Immature natural killer cell (primary cell): ENCODE results near the gene SPEM1. TPM values are rescaled to one million over a fixed set of nuclear protein-coding genes. Genes with fewer than 3 reads are reported as not detected.
A peak's percentile ranks its signal among the peaks of the same experiment; 100 is the strongest.
"Not testable (repeated sequence)": the region's sequence is repeated elsewhere in the genome, so short reads cannot be mapped to it uniquely, and the experiment has no call there.

Experiments
- DNase-seq, 3 donors: peaks; one replicate each; pipeline ENCODE4 v3.0.0; 2022; ENCODE audit warnings: mixed read lengths in 1 of 3
- H3K27ac Mint-ChIP-seq, 6 donors: one replicate each; pipeline ENCODE4 v1.8.0; 2020; ENCODE audit warnings: mixed read lengths in 6 of 6, mild to moderate bottlenecking in 5 of 6, inconsistent platforms in 4 of 6, moderate library complexity in 3 of 6
- H3K27me3 Mint-ChIP-seq, 3 donors: one replicate each; pipeline ENCODE4 v1.8.0; 2020 to 2021; ENCODE audit warnings: low read depth in 3 of 3, mild to moderate bottlenecking in 3 of 3, mixed read lengths in 3 of 3, moderate library complexity in 3 of 3, inconsistent platforms in 1 of 3
- H3K36me3 Mint-ChIP-seq, 3 donors: one replicate each; pipeline ENCODE4 v1.8.0; 2020; ENCODE audit warnings: mixed read lengths in 3 of 3, inconsistent platforms in 2 of 3, mild to moderate bottlenecking in 2 of 3
- H3K4me1 Mint-ChIP-seq, 2 donors: one replicate each; pipeline ENCODE4 v1.8.0; 2020; ENCODE audit warnings: inconsistent platforms in 2 of 2, mild to moderate bottlenecking in 2 of 2, mixed read lengths in 2 of 2, moderate library complexity in 1 of 2
- H3K4me3 Mint-ChIP-seq, 5 donors: one replicate each; pipeline ENCODE4 v1.8.0; 2020; ENCODE audit warnings: mild to moderate bottlenecking in 5 of 5, mixed read lengths in 5 of 5, inconsistent platforms in 3 of 5, moderate library complexity in 3 of 5
- H3K9me3 Mint-ChIP-seq, 6 donors: one replicate each; pipeline ENCODE4 v1.8.0; 2020; ENCODE audit warnings: mild to moderate bottlenecking in 6 of 6, mixed read lengths in 6 of 6, inconsistent platforms in 4 of 6, moderate library complexity in 3 of 6
- polyA plus RNA-seq, 3 donors: library from polyadenylated mRNA; unstranded; fragments of 300-500 nt; fragmentation: Illumina TruSeq; gene quantifications; one replicate each; pipeline ENCODE4 v1.2.3, GENCODE V29; 2021

The SPEM1 gene
- polyA plus RNA-seq, 3 donors from 2014 or later = not detected

GRCh38 chr17:7466639-7467341, 46.7 kb downstream of the SPEM1 start:
- Mint-ChIP-seq H3K4me1 (peaks cover 27 to 31% of the 10 kb centered on the region in 2 donors), H3K27me3 (peaks cover 0 to 2% (median 0%) of the 10 kb centered on the region in 3 donors), H3K4me3 (no peak overlapping the region), H3K9me3 (no peaks in the 10 kb centered on the region), H3K36me3 (no peaks in the 10 kb centered on the region), H3K27ac (peak overlapping the region in 3 of 6 donors; percentile 20 to 71 (median 46))
- DNase-seq = no peak

- no peak overlapping the region for H3K4me3 Mint-ChIP-seq
- H3K9me3 Mint-ChIP-seq = no peaks in the 10 kb centered on the region
- H3K27ac Mint-ChIP-seq = peak overlapping the region in 3 of 6 donors; percentile 34 to 71 (median 36)
- H3K4me1 Mint-ChIP-seq = peaks cover 32 to 35% of the 10 kb centered on the region in 2 donors
- H3K36me3 Mint-ChIP-seq = no peaks in the 10 kb centered on the region
- peaks cover 0 to 2% (median 0%) of the 10 kb centered on the region in 3 donors for H3K27me3 Mint-ChIP-seq
- DNase-seq = no peak
Observed at GRCh38 chr17:7467498-7467897, 47.4 kb downstream of the SPEM1 start.

- H3K27ac Mint-ChIP-seq = peak overlapping the region in 2 of 6 donors; percentile 40 to 45
- no peaks in the 10 kb centered on the region for H3K36me3 Mint-ChIP-seq
- peaks cover 0 to 2% (median 0%) of the 10 kb centered on the region in 3 donors for H3K27me3 Mint-ChIP-seq
- H3K9me3 Mint-ChIP-seq = no peaks in the 10 kb centered on the region
- H3K4me3 Mint-ChIP-seq = no peak overlapping the region
- DNase-seq = no peak
- H3K4me1 Mint-ChIP-seq = peaks cover 32 to 35% of the 10 kb centered on the region in 2 donors
Observed at GRCh38 chr17:7468290-7468689, 48.2 kb downstream of the SPEM1 start.

DNA sequence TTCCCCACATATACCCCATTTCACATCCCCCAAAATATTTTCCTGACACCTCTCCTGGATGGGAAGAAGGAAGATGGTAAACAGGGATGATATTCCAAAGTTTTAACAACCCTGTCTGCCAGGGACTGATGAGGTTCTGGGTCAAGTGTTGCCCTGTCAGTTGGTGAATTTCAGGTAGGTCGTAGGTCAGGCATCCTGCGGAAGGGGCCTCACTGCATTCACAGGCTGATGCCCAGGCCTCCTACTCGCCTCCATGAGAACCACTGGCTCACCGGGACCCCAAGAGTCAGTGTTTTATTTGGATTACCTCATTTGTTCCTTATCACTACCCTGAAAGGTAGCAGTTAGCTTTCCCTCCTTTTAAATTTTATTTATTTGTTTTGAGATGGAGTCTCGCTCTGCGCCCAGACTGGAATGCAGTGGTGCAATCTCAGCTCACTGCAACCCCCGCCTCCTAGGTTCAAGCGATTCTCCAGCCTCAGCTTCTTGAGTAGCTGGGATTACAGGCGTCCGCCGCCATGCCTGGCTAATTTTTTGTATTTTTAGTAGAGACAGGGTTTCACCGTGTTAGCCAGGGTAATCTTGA, 48.8 kb downstream of the SPEM1 start:
- DNase-seq = no peak
- Mint-ChIP-seq H3K27ac (peak overlapping the region in 3 of 6 donors; percentile 20 to 55 (median 45)), H3K36me3 (no peaks in the 10 kb centered on the region), H3K4me1 (peaks cover 32 to 35% of the 10 kb centered on the region in 2 donors), H3K4me3 (no peak overlapping the region), H3K9me3 (no peaks in the 10 kb centered on the region), H3K27me3 (peaks cover 0 to 2% (median 0%) of the 10 kb centered on the region in 3 donors)

DNA sequence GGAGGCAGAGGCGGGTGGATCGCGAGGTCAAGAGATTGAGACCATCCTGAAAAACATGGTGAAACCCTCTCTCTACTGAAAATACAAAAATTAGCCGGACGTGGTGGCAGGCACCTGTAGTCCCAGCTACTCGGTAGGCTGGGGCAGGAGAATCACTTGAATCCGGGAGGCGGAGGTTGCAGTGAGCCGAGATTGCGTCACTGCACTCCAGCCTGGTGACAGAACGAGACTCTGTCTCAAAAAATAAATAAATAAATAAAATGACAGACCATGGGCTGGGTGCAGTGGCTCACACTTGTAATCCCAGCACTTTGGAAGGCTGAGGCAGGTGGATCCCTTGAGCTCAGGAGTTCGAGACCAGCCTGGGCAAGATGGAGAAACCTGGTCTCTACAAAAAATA, 49.7 kb downstream of the SPEM1 start:
- H3K36me3 Mint-ChIP-seq, H3K4me3 Mint-ChIP-seq, H3K9me3 Mint-ChIP-seq, DNase-seq, H3K27me3 Mint-ChIP-seq: not testable (repeated sequence)
- Mint-ChIP-seq H3K27ac (peak overlapping the region in 1 of 6 donors; percentile 17), H3K4me1 (peaks cover 32 to 39% of the 10 kb centered on the region in 2 donors)

- not testable (repeated sequence) for DNase-seq, H3K36me3 Mint-ChIP-seq, H3K9me3 Mint-ChIP-seq, H3K27me3 Mint-ChIP-seq, H3K4me3 Mint-ChIP-seq
- Mint-ChIP-seq H3K27ac (peak overlapping the region in 4 of 6 donors; percentile 53 to 89 (median 72)), H3K4me1 (peaks cover 38 to 41% of the 10 kb centered on the region in 2 donors)
Observed at GRCh38 chr17:7470457-7470973, 50.4 kb downstream of the SPEM1 start.

Other genes with a start within 250 kb of the SPEM1 start
- under 1 TPM; 0.55 to 0.84 (median 0.81) TPM for gene ASGR1, start 241.0 kb upstream of the SPEM1 start, polyA plus RNA-seq
- gene DLG4, start 200.5 kb upstream of the SPEM1 start, polyA plus RNA-seq = under 1 TPM in 1 of 3 donors, not detected in 2; 0.36 TPM
- 100 to 1,000 TPM; 138 to 180 (median 141) TPM for gene ACADVL, start 200.4 kb upstream of the SPEM1 start, polyA plus RNA-seq
- 10 to 100 TPM; 19.4 to 28.5 (median 25.2) TPM for gene DVL2, start 185.8 kb upstream of the SPEM1 start, polyA plus RNA-seq
- 10 to 100 TPM; 11.9 to 41.4 (median 17.7) TPM for gene PHF23, start 180.9 kb upstream of the SPEM1 start, polyA plus RNA-seq
- gene GABARAP, start 177.9 kb upstream of the SPEM1 start, polyA plus RNA-seq = 100 to 1,000 TPM; 764 to 982 (median 905) TPM
- gene CTDNEP1, start 168.6 kb upstream of the SPEM1 start, polyA plus RNA-seq = 10 to 100 TPM; 33.2 to 61.1 (median 57.8) TPM
- gene ELP5, start 168.1 kb upstream of the SPEM1 start, polyA plus RNA-seq = 100 to 1,000 TPM in 1 of 3 donors, 10 to 100 TPM in 2; 65.0 to 108 (median 89.0) TPM
- gene CLDN7, start 157.8 kb upstream of the SPEM1 start, polyA plus RNA-seq = 1 to 10 TPM; 2.5 to 8.7 (median 3.7) TPM
- gene SLC2A4, start 138.6 kb upstream of the SPEM1 start, polyA plus RNA-seq = under 1 TPM in 1 of 3 donors, not detected in 2; 0.26 TPM
- gene YBX2, start 125.7 kb upstream of the SPEM1 start, polyA plus RNA-seq = not detected
- 100 to 1,000 TPM; 235 to 814 (median 797) TPM for gene EIF5A, start 112.7 kb upstream of the SPEM1 start, polyA plus RNA-seq
- gene GPS2, start 105.0 kb upstream of the SPEM1 start, polyA plus RNA-seq = 100 to 1,000 TPM; 100 to 129 (median 123) TPM
- gene NEURL4, start 91.0 kb upstream of the SPEM1 start, polyA plus RNA-seq = 1 to 10 TPM in 2 of 3 donors, under 1 TPM in 1; 0.58 to 2.8 (median 1.4) TPM
- gene ACAP1, start 83.8 kb upstream of the SPEM1 start, polyA plus RNA-seq = 100 to 1,000 TPM; 137 to 227 (median 214) TPM
- gene KCTD11, start 68.2 kb upstream of the SPEM1 start, polyA plus RNA-seq = 10 to 100 TPM in 1 of 3 donors, 1 to 10 TPM in 2; 5.5 to 13.0 (median 9.4) TPM
- gene TMEM95, start 65.2 kb upstream of the SPEM1 start, polyA plus RNA-seq = not detected
- under 1 TPM in 2 of 3 donors, not detected in 1; 0.21 to 0.29 TPM for gene TNK1, start 39.2 kb upstream of the SPEM1 start, polyA plus RNA-seq
- 10 to 100 TPM; 38.1 to 82.5 (median 54.2) TPM for gene PLSCR3, start 25.8 kb upstream of the SPEM1 start, polyA plus RNA-seq
- gene TMEM256, start 16.2 kb upstream of the SPEM1 start, polyA plus RNA-seq = 100 to 1,000 TPM in 1 of 3 donors, 10 to 100 TPM in 2; 30.7 to 116 (median 60.7) TPM
- not detected for gene NLGN2, start 12.5 kb upstream of the SPEM1 start, polyA plus RNA-seq
- not detected for gene SPEM2, start 5.3 kb downstream of the SPEM1 start, polyA plus RNA-seq
- not detected for gene SPEM3, start 8.5 kb downstream of the SPEM1 start, polyA plus RNA-seq
- gene TMEM102, start 15.1 kb downstream of the SPEM1 start, polyA plus RNA-seq = 10 to 100 TPM; 15.9 to 27.9 (median 16.4) TPM
- gene FGF11, start 19.2 kb downstream of the SPEM1 start, polyA plus RNA-seq = not detected
- gene CHRNB1, start 24.7 kb downstream of the SPEM1 start, polyA plus RNA-seq = 10 to 100 TPM; 32.4 to 41.3 (median 38.5) TPM
- 10 to 100 TPM in 1 of 3 donors, 1 to 10 TPM in 2; 4.4 to 25.8 (median 8.3) TPM for gene ZBTB4, start 59.3 kb downstream of the SPEM1 start, polyA plus RNA-seq
- not detected for gene SLC35G6, start 61.1 kb downstream of the SPEM1 start, polyA plus RNA-seq
- gene POLR2A, start 64.0 kb downstream of the SPEM1 start, polyA plus RNA-seq = 10 to 100 TPM; 16.0 to 67.8 (median 25.7) TPM
- gene TNFSF12, start 128.7 kb downstream of the SPEM1 start, polyA plus RNA-seq = 10 to 100 TPM; 32.1 to 69.9 (median 32.7) TPM
- gene TNFSF13, start 138.4 kb downstream of the SPEM1 start, polyA plus RNA-seq = 1 to 10 TPM; 1.4 to 6.1 (median 5.3) TPM
- gene SENP3, start 141.6 kb downstream of the SPEM1 start, polyA plus RNA-seq = 10 to 100 TPM; 17.5 to 19.4 (median 19.0) TPM
- gene CD68, start 159.3 kb downstream of the SPEM1 start, polyA plus RNA-seq = 1 to 10 TPM; 1.9 to 6.5 (median 6.1) TPM
- 10 to 100 TPM; 31.6 to 44.0 (median 41.6) TPM for gene MPDU1, start 163.5 kb downstream of the SPEM1 start, polyA plus RNA-seq
- not detected for gene SOX15, start 169.8 kb downstream of the SPEM1 start, polyA plus RNA-seq
- 10 to 100 TPM in 2 of 3 donors, 1 to 10 TPM in 1; 8.3 to 25.1 (median 10.4) TPM for gene FXR2, start 194.6 kb downstream of the SPEM1 start, polyA plus RNA-seq
- gene SAT2, start 207.5 kb downstream of the SPEM1 start, polyA plus RNA-seq = 10 to 100 TPM; 33.9 to 39.1 (median 35.4) TPM
- gene SHBG, start 209.8 kb downstream of the SPEM1 start, polyA plus RNA-seq = not detected
- not detected for gene ATP1B2, start 230.6 kb downstream of the SPEM1 start, polyA plus RNA-seq